ENCODE measurements around the gene DGUOK. TPM values are rescaled to one million over a fixed set of nuclear protein-coding genes. Genes with fewer than 3 reads are reported as not detected.
A peak's percentile ranks its signal among the peaks of the same experiment; 100 is the strongest.

Gene DGUOK
- total and polyA plus RNA-seq, 2 of the 4 experiments (the other 2 are of a cell fraction) = 66.3 to 111 TPM

DNA sequence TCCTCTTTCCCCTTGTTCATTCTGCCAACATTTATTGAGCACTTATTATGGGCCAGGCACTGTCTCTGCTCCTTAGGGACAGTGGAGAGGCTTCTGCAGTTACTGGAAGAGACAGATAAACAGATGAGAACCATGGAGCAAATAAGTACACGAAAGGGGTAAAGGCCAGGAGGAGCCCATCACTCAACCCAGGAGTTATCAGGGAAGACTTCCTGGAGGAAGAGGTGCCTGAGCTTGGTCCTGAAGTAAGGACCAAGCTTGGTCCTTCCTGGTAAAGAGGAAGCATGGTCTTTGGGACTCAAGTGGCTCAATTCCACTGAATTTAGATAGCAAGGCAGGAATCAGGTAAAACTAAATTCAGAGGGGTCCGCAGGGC lies 32.2 kb upstream of the DGUOK start:
- H3K27me3 ChIP-seq (ENCODE audit: control insufficient read depth, insufficient read depth, low read length) = no peaks in the 10 kb centered on the region
- H2BK15ac ChIP-seq (ENCODE audit: low read depth, low read length) = peak overlapping the region; percentile 4; the same call in 1 of the 3 replicates
- DNase-seq = no peak
- WGBS, 2 experiments (ENCODE audit: extremely low coverage in 2 of 2, insufficient read length in 1 of 2) = 100% methylated on average over 1 of the region's 2 CpGs; no CpG with 5 or more reads in 1 of the 2 experiments
- H2BK20ac ChIP-seq (ENCODE audit: low read depth, low read length) = no peak overlapping the region
- ChIA-PET CTCF (no interaction called here), POLR2A (ENCODE audit: unreplicated experiment) (interaction anchor here (0.5 to 1.1 kb wide), 2 partner anchors 24 to 287 kb away, joined by 3 to 4 read pairs; no protein-coding TSS in a partner anchor)
- peak overlapping the region; percentile 7; the same call in 1 of the 2 replicates for H3K56ac ChIP-seq (ENCODE audit: extremely low read depth, insufficient read depth, low read length)
- no peak overlapping the region for H2BK5ac ChIP-seq (ENCODE audit: low read depth, low read length, poor library complexity, severe bottlenecking)
- peak overlapping the region in 1 of 2 experiments; percentile 94; a peak in 2 of 4 replicates for H4K8ac ChIP-seq (ENCODE audit: low read depth in 2 of 2, low read length in 2 of 2)
- dilution Hi-C loops (cut with HindIII; ENCODE audit: low sequenced_read_pairs, unreplicated experiment) (no loop called here), in situ Hi-C loops (cut with MboI; ENCODE audit: low sequenced_read_pairs) (no loop called here), intact Hi-C loops (cut with micrococcal nuclease) (loop anchor here (2.0 kb wide), 1 partner anchor 66 kb away; the partner anchor contains the start of gene STAMBP)
- peaks cover 37% of the 10 kb centered on the region for H3K4me1 ChIP-seq (ENCODE audit: control insufficient read depth, insufficient read depth, low read length)
- no peak overlapping the region for H2AFZ ChIP-seq (replicated peaks; ENCODE audit: low read length, poor library complexity)
- H2AK5ac ChIP-seq (ENCODE audit: low read depth, low read length) = peak overlapping the region; percentile 2; the same call in 1 of the 2 replicates
- no peak overlapping the region; the same call in 1 of the 2 replicates for H2BK120ac ChIP-seq (ENCODE audit: low read depth, low read length)
- H3K4ac ChIP-seq (ENCODE audit: low read depth, low read length) = peak overlapping the region; percentile 99
- peak overlapping the region; percentile 100 for H3K14ac ChIP-seq (replicated peaks; ENCODE audit: low read depth, low read length)
- peaks cover 14% of the 10 kb centered on the region for H3K36me3 ChIP-seq (ENCODE audit: control insufficient read depth, insufficient read depth, low read length)
- peak overlapping the region; percentile 95 for H3K9ac ChIP-seq (ENCODE audit: low read depth, low read length)
- H2AK9ac ChIP-seq (replicated peaks; ENCODE audit: low read depth, low read length, poor library complexity) = peak overlapping the region; percentile 98
- peak overlapping the region; percentile 89; the same call in 1 of the 2 replicates for H4K5ac ChIP-seq (ENCODE audit: low read depth, low read length)
- H3K79me1 ChIP-seq (ENCODE audit: low read depth in 1 of 2, low read length in 2 of 2) = peaks cover 12 to 75% of the 10 kb centered on the region in 2 experiments; a peak in 3 of 4 replicates
- peak overlapping the region; percentile 3 for H3K18ac ChIP-seq (ENCODE audit: low read depth, low read length)
- H3K9me3 ChIP-seq (ENCODE audit: control insufficient read depth, insufficient read depth, low read length) = no peaks in the 10 kb centered on the region
- BruUV-seq (replicated peaks) = no TSS peak
- peak overlapping the region; percentile 95; the same call in 1 of the 2 replicates for H3K23ac ChIP-seq (ENCODE audit: low read depth, low read length)
- peak overlapping the region; percentile 77 for H3K4me3 ChIP-seq (ENCODE audit: insufficient read depth, low read depth, low read length)
- peaks cover 57% of the 10 kb centered on the region for H4K20me1 ChIP-seq (ENCODE audit: insufficient read depth, low read length)
- peak overlapping the region; percentile 73 for H3K4me2 ChIP-seq (ENCODE audit: low read depth, low read length)
- TF ChIP-seq SMC3 (IDR thresholded peaks at IDR 0.05; ENCODE audit: low read depth, low read length) (no peak), CEBPB (IDR thresholded peaks at IDR 0.05; ENCODE audit: low read depth, low read length) (no peak), MXI1 (IDR thresholded peaks at IDR 0.05; ENCODE audit: borderline replicate concordance, low read depth, low read length) (no peak), RFX5 (IDR thresholded peaks at IDR 0.05; ENCODE audit: low read depth, low read length) (no peak), MAZ (IDR thresholded peaks at IDR 0.05; ENCODE audit: borderline replicate concordance, low read depth, low read length) (no peak)
- TF ChIP-seq, protein P1, sequence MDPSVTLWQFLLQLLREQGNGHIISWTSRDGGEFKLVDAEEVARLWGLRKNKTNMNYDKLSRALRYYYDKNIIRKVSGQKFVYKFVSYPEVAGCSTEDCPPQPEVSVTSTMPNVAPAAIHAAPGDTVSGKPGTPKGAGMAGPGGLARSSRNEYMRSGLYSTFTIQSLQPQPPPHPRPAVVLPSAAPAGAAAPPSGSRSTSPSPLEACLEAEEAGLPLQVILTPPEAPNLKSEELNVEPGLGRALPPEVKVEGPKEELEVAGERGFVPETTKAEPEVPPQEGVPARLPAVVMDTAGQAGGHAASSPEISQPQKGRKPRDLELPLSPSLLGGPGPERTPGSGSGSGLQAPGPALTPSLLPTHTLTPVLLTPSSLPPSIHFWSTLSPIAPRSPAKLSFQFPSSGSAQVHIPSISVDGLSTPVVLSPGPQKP (IDR thresholded peaks at IDR 0.05; ENCODE audit: borderline replicate concordance, low read depth, low read length) = no peak
- H4K91ac ChIP-seq (ENCODE audit: insufficient read depth, low read depth, low read length) = peak overlapping the region; percentile 96
- peak overlapping the region; percentile 97 for H3K27ac ChIP-seq (ENCODE audit: insufficient read depth, low read length)
- ATAC-seq (ENCODE audit: low read depth) = no peak
- peaks cover 48% of the 10 kb centered on the region for H3K9me1 ChIP-seq (ENCODE audit: insufficient read depth, low read length)

Measured in IMR-90 (cell line).